ENCODE measurements around the gene ADAM12.

Gene ADAM12

DNA sequence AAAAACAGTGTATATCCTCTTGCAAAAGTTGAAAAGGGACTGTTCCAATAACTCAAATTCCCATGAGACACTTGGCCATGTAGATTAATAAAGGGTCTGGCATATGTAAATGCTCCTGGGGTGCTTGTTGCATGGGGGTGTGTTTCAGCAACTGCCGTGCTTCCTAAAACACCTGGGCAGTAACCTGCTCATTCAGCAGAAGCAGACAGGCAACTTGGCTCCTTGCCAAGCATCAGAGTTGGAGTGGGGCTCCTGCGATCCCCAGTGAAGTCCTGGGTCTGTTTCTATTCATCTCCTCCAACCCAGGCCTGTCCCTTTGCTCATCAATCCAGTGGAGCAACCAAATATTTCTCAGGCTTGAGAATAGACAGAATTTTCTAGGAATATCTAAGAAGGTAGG lies 42.2 kb upstream of the ADAM12 start:
- FAIRE-seq (no peak), DNase-seq (ENCODE audit: insufficient read length, low spot score) (no peak)
- TF ChIP-seq, protein P1, sequence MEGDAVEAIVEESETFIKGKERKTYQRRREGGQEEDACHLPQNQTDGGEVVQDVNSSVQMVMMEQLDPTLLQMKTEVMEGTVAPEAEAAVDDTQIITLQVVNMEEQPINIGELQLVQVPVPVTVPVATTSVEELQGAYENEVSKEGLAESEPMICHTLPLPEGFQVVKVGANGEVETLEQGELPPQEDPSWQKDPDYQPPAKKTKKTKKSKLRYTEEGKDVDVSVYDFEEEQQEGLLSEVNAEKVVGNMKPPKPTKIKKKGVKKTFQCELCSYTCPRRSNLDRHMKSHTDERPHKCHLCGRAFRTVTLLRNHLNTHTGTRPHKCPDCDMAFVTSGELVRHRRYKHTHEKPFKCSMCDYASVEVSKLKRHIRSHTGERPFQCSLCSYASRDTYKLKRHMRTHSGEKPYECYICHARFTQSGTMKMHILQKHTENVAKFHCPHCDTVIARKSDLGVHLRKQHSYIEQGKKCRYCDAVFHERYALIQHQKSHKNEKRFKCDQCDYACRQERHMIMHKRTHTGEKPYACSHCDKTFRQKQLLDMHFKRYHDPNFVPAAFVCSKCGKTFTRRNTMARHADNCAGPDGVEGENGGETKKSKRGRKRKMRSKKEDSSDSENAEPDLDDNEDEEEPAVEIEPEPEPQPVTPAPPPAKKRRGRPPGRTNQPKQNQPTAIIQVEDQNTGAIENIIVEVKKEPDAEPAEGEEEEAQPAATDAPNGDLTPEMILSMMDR (IDR thresholded peaks at IDR 0.05; ENCODE audit: insufficient read depth, missing control alignments), result no peak

DNA sequence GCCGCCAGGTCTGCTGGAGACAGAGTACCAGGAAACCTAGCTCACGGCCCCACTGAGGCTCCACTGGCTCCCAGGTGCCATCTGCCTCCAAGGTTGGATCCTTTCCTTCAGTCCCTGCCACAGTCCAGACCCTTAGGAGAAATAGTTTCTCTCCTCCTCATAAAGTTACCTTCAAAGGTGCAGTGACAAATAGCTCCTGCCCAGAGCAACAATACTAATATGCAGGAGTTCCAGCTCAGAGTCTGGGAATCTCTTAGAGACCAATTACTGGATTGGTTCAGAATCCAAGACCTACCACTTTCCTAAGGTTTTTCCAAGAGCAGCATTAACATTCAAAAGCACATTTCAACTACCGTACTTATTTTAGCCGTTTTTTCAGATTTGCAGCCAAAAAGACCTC lies 41.0 kb upstream of the ADAM12 start:
- FAIRE-seq, result no peak
- no peak for DNase-seq (ENCODE audit: insufficient read length, low spot score)
- TF ChIP-seq, protein P1 (IDR thresholded peaks at IDR 0.05; ENCODE audit: insufficient read depth, missing control alignments), result no peak

DNA sequence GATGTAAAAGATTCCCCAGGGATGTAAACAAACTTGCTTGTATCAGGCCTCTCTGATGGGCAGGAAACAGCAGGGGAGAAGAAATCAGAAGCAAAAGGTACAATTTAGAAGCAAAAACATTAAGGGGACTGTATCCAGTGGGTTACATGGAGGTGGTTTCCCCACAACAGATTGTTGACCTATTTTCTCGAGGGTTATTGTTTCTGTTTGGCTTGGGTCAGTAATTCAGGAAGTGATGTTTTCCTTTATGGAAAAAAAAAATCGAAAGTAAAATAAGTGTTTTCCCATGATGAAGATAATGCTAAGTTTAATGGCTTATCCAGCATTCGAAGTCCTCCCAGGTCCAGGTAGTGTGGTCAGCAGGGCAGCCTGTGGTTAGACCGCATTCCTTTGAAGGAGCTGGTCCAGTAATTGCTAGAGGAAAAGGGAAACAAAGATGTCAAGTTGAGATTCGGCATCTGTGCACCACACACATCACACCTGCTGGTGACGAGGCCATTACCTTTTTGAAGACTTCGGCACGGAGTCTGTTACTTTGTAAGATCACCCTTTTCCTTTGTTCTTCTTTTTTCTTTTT lies 37.3 kb upstream of the ADAM12 start:
- DNase-seq (ENCODE audit: insufficient read length, low spot score) (no peak), FAIRE-seq (no peak)
- TF ChIP-seq, protein P1 (IDR thresholded peaks at IDR 0.05; ENCODE audit: insufficient read depth, missing control alignments), result no peak

DNA sequence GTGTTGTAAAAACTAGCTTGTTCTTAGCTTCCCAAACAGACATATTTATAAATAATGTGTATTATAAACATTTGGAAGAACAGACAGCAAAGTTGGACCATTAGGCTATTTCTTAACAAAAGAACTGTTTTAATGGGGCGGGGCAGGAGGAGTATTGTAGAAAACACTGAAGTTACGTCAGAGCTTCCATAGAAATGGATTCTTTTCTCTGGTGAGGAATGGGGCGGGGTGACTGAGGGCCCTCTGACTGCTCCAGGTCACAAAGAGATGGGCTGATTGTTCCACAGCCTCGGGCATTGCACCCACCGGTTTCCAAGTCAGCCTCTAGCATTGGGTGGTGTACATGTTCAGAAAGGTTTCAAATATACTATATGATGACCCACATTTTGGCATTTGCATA lies 36.8 kb upstream of the ADAM12 start:
- DNase-seq (ENCODE audit: insufficient read length, low spot score) (no peak), FAIRE-seq (no peak)
- TF ChIP-seq, protein P1 (IDR thresholded peaks at IDR 0.05; ENCODE audit: insufficient read depth, missing control alignments), result no peak

DNA sequence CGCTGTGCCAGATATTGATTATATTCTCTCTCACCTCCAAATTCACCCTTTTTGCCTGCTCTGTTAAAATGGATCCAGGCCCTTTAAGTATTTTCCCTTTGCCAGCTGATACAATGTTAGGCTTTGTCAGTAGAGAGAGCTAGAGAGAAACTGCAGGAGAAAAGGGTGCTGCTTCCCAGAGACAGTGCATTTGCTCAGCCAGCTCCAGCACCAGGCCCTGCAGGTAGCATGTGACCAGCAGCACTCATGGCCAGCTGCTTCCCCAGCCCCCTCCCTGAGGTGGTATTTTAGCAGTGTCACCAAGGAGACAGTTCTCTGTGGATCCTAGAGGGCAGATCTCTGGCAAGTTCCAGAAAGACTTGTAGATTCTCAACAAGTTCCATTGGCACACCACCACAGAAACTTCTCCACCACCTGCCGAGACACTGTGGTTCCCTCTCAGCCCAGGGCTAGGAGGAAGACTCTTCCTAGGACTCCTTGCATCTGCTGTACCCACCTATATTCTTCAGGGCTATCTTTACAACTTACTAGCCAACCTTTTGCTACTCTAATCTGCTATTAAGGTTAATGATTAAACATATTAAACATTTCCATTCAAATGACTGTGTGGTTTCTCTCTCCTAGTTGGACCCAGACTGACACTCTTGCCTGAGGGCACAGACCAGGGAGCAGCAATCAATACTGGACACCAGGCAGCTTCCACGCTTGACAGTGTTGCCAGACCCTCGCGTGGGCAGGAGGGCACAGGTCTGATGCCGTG lies 35.6 kb upstream of the ADAM12 start:
- DNase-seq (ENCODE audit: insufficient read length, low spot score), result no peak
- no peak for FAIRE-seq
- TF ChIP-seq, protein P1 (IDR thresholded peaks at IDR 0.05; ENCODE audit: insufficient read depth, missing control alignments), result no peak

DNA sequence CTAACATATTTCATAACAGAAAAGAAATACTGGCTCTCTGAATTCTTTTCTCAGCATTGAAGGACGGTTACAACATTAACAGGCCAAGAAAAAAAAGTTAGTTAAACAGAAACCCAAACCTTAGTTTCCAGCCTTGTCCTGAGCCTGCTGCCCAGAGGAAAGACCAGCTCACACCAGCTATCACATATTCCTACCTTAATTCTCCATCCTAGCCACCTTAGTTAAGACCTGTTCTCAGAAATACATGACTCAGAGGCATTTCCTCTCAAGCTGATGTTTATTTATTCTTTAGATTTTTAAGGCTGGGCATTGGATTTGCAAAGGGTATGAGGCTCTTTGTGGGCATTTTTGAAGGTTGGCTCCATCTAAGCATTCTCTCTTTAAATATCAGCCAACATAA lies 34.3 kb upstream of the ADAM12 start:
- FAIRE-seq, result no peak
- DNase-seq (ENCODE audit: insufficient read length, low spot score), result no peak
- TF ChIP-seq, protein P1 (IDR thresholded peaks at IDR 0.05; ENCODE audit: insufficient read depth, missing control alignments), result no peak

DNA sequence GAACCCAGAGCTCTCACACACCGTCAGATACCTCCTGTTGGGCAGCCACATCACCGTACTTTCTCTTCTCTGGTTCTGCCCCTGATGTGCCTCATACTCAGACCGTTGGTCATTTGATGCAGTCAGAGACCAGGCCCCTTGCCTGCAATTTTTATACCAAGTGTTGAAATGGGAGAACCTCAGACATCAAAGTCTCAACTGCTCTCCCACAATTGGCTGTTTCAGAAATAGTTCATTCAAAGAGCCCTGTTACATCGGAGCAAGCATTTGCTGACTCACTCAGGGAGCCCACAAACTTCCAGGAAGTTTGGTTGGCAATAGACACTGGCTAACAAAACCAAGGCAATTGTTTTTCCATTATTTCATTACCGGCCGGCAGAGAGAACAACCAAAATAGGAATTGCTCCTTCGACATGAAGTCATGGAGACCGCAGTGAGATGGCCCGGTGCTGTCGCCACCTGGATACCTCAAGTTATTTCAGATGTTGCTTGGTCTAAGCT lies 33.5 kb upstream of the ADAM12 start:
- no peak for DNase-seq (ENCODE audit: insufficient read length, low spot score)
- TF ChIP-seq, protein P1 (IDR thresholded peaks at IDR 0.05; ENCODE audit: insufficient read depth, missing control alignments), result no peak
- FAIRE-seq, result no peak
